ENCODE results near the gene MYBPH.

GRCh38 chr1:203185585-203185984 is 10.0 kb upstream of the MYBPH start:
- no peak for TF ChIP-seq CTCF (IDR thresholded peaks at IDR 0.05)
- TF ChIP-seq POLR2AphosphoS5 (IDR thresholded peaks at IDR 0.05) = no peak

All from sigmoid colon (tissue), 4 donors.